Stimulated activated naive B cell treated with anti-CD40 and anti-IgM and Interleukin-4, amounts not matched to agents 10 μg/mL and 1 μg/mL and 100 μg/mL, for 72 hours (primary cell): Measurements from ENCODE around the gene GIMAP5.

Experiments
- ATAC-seq, 2 donors: fragments of 150-1000 bp; cut with Tn5 transposase; replicated peaks; 2 replicates each; pipeline ENCODE4 v1.10.0; 2021; ENCODE audit warnings: moderate library complexity in 1 of 2
- DNase-seq: peaks from one replicate; pipeline ENCODE4 v3.0.0; 2021
- H3K27ac Mint-ChIP-seq: one replicate; pipeline ENCODE4 v1.8.0; 2022; ENCODE audit warnings: mild to moderate bottlenecking, mixed read lengths
- H3K27me3 Mint-ChIP-seq, 2 donors: one replicate each; pipeline ENCODE4 v1.8.0; 2022; ENCODE audit warnings: mixed read lengths in 2 of 2
- H3K36me3 Mint-ChIP-seq, 2 donors: one replicate each; pipeline ENCODE4 v1.8.0; 2022; ENCODE audit warnings: mixed read lengths in 2 of 2, mild to moderate bottlenecking in 1 of 2
- H3K4me1 Mint-ChIP-seq, 2 donors: one replicate each; pipeline ENCODE4 v1.8.0; 2022; ENCODE audit warnings: mixed read lengths in 2 of 2, mild to moderate bottlenecking in 1 of 2
- H3K4me3 Mint-ChIP-seq, 2 donors: one replicate each; pipeline ENCODE4 v1.8.0; 2022; ENCODE audit warnings: mild to moderate bottlenecking in 2 of 2, mixed read lengths in 2 of 2, moderate library complexity in 1 of 2
- H3K9me3 Mint-ChIP-seq, 2 donors: one replicate each; pipeline ENCODE4 v1.8.0; 2022; ENCODE audit warnings: mixed read lengths in 2 of 2, mild to moderate bottlenecking in 1 of 2

GIMAP5 gene

GRCh38 chr7:150742286-150742968 lies 5.2 kb downstream of the GIMAP5 start:
- DNase-seq = no peak
- no peaks in the 10 kb centered on the region for H3K36me3 Mint-ChIP-seq
- no peak overlapping the region for H3K27ac Mint-ChIP-seq
- H3K27me3 Mint-ChIP-seq = peaks cover 14 to 23% of the 10 kb centered on the region in 2 donors
- H3K4me3 Mint-ChIP-seq = no peak overlapping the region
- peaks cover 3 to 10% of the 10 kb centered on the region in 2 donors for H3K4me1 Mint-ChIP-seq
- peaks cover 2 to 4% of the 10 kb centered on the region in 2 donors for H3K9me3 Mint-ChIP-seq
- ATAC-seq = no peak

DNA sequence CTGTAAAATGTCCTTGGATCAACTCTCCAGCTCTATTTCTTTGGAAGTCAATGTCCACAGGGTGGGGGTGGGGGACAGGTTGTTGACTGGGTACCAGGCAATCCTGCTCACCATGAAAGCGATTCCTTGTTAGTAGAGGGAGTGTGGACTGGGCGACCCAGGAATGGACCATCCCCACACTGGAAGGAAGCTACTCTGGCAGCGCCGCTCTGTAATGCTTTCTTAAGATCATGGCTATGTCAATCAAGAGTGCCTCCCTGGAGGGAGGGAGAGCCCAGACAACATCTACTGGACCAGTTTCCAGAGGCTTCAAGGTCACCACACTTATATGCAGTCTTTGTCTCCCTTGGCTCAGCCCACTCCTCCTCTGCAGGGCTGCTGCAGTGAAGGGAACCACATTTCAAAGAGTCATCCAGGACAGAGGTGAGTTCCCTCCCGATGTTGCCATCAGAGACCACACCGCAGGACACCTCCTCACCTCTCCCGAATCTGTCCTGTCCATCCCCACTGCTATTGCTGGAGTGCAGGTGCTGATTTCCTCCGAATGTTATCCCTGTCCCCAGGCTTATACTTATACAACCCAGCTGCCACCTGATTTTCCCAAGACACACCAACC lies 6.9 kb downstream of the GIMAP5 start:
- Mint-ChIP-seq H3K36me3 (no peaks in the 10 kb centered on the region), H3K9me3 (peaks cover 2 to 4% of the 10 kb centered on the region in 2 donors), H3K4me3 (no peak overlapping the region), H3K4me1 (no peaks in the 10 kb centered on the region), H3K27me3 (peaks cover 6 to 14% of the 10 kb centered on the region in 2 donors), H3K27ac (no peak overlapping the region)
- no peak for DNase-seq
- no peak for ATAC-seq

GRCh38 chr7:150745086-150745485 lies 7.9 kb downstream of the GIMAP5 start:
- H3K4me1 Mint-ChIP-seq = no peaks in the 10 kb centered on the region
- ATAC-seq (no peak), DNase-seq (no peak)
- H3K9me3 Mint-ChIP-seq = peaks cover 2 to 4% of the 10 kb centered on the region in 2 donors
- no peak overlapping the region for H3K27ac Mint-ChIP-seq
- H3K36me3 Mint-ChIP-seq = no peaks in the 10 kb centered on the region
- peaks cover 0 to 9% of the 10 kb centered on the region in 2 donors for H3K27me3 Mint-ChIP-seq
- H3K4me3 Mint-ChIP-seq = no peak overlapping the region

- Mint-ChIP-seq H3K27me3 (peaks cover 0 to 14% of the 10 kb centered on the region in 2 donors), H3K4me3 (no peak overlapping the region), H3K9me3 (no peaks in the 10 kb centered on the region), H3K4me1 (no peaks in the 10 kb centered on the region), H3K36me3 (no peaks in the 10 kb centered on the region), H3K27ac (no peak overlapping the region)
- ATAC-seq (no peak), DNase-seq (no peak)
Observed at GRCh38 chr7:150745876-150746275, 8.7 kb downstream of the GIMAP5 start.

GRCh38 chr7:150746921-150747320 lies 9.7 kb downstream of the GIMAP5 start:
- Mint-ChIP-seq H3K4me3 (no peak overlapping the region), H3K36me3 (no peaks in the 10 kb centered on the region), H3K27me3 (peaks cover 0 to 14% of the 10 kb centered on the region in 2 donors), H3K9me3 (no peaks in the 10 kb centered on the region), H3K4me1 (no peaks in the 10 kb centered on the region), H3K27ac (no peak overlapping the region)
- ATAC-seq (no peak), DNase-seq (no peak)

DNA sequence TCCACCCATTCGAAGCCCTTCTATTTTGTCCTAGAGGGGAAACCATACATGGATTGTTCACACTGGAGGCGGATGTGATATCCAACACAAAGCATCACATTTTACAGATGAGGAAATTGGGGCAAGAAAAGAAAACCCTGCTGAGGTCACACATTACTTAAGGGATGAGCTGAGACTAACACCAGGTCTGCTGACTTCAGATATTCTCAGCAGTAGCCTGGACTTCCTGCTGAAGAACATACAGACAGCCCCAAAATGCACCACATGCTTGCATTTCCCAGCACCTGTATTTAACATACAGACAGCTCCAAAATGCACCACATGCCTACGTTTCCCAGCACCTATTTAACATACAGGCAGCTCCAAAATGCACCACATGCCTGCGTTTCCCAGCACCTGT lies 11.2 kb downstream of the GIMAP5 start:
- peaks cover 0 to 2% of the 10 kb centered on the region in 2 donors for H3K4me1 Mint-ChIP-seq
- ATAC-seq (no peak), DNase-seq (no peak)
- H3K4me3 Mint-ChIP-seq = no peak overlapping the region
- H3K9me3 Mint-ChIP-seq = no peaks in the 10 kb centered on the region
- no peak overlapping the region for H3K27ac Mint-ChIP-seq
- H3K36me3 Mint-ChIP-seq = no peaks in the 10 kb centered on the region
- peaks cover 6 to 14% of the 10 kb centered on the region in 2 donors for H3K27me3 Mint-ChIP-seq

GRCh38 chr7:150751702-150752101 lies 14.5 kb downstream of the GIMAP5 start:
- Mint-ChIP-seq H3K36me3 (no peaks in the 10 kb centered on the region), H3K9me3 (no peaks in the 10 kb centered on the region), H3K27ac (no peak overlapping the region), H3K4me3 (no peak overlapping the region), H3K27me3 (peaks cover 12% of the 10 kb centered on the region in 2 donors), H3K4me1 (peaks cover 6 to 18% of the 10 kb centered on the region in 2 donors)
- no peak for DNase-seq
- no peak for ATAC-seq

- no peak overlapping the region for H3K4me3 Mint-ChIP-seq
- peaks cover 12% of the 10 kb centered on the region in 2 donors for H3K27me3 Mint-ChIP-seq
- H3K9me3 Mint-ChIP-seq = no peaks in the 10 kb centered on the region
- DNase-seq (no peak), ATAC-seq (no peak)
- no peaks in the 10 kb centered on the region for H3K36me3 Mint-ChIP-seq
- H3K4me1 Mint-ChIP-seq = peaks cover 6 to 18% of the 10 kb centered on the region in 2 donors
- no peak overlapping the region for H3K27ac Mint-ChIP-seq
Observed at GRCh38 chr7:150753239-150753638, 16.0 kb downstream of the GIMAP5 start.

DNA sequence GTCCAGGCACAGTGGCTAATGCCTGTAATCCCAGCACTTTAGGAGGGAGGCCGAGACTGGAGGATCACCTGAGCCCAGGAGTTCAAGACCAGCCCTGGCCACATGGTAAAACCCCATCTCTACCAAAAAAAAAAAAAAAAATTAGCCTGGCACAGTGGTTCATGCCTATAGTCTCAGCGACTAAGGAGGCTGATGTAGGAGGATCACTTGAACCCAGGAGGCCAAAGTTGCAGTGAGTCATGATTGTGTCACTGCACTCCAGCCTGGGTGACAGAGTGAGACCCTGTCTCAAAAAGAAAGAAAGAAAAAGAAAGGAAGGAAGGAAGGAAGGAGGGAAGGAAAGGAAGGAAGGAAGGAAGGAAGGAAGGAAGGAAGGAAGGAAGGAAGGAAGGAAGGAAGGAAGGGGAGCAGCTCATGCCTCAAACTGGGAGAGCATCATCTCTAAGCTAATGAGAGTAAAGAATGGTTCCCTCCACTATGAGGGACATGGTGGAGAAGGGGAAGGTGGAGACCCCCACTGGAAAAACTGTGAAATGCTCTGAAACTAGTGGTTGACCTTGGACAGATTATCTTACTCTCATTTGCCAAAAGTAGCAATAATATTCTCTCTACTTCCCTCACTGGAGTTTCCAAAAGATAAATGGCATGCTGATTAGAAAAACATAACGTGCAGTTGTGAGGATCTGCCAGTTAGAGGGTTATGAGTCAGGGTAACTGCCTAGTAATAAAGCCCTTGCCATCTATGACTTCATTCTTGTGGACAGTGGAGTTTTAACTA lies 16.8 kb downstream of the GIMAP5 start:
- no peaks in the 10 kb centered on the region for H3K9me3 Mint-ChIP-seq
- ATAC-seq = peak; percentile 68 to 78
- no peak overlapping the region for H3K27ac Mint-ChIP-seq
- no peak for DNase-seq
- H3K27me3 Mint-ChIP-seq = peaks cover 12% of the 10 kb centered on the region in 2 donors
- H3K4me1 Mint-ChIP-seq = peaks cover 6 to 18% of the 10 kb centered on the region in 2 donors
- H3K4me3 Mint-ChIP-seq = no peak overlapping the region
- H3K36me3 Mint-ChIP-seq = no peaks in the 10 kb centered on the region

GRCh38 chr7:150754951-150755350 lies 17.7 kb downstream of the GIMAP5 start:
- DNase-seq (no peak), ATAC-seq (no peak)
- no peak overlapping the region for H3K4me3 Mint-ChIP-seq
- peaks cover 12% of the 10 kb centered on the region in 2 donors for H3K27me3 Mint-ChIP-seq
- no peak overlapping the region for H3K27ac Mint-ChIP-seq
- peaks cover 6 to 18% of the 10 kb centered on the region in 2 donors for H3K4me1 Mint-ChIP-seq
- H3K36me3 Mint-ChIP-seq = no peaks in the 10 kb centered on the region
- H3K9me3 Mint-ChIP-seq = no peaks in the 10 kb centered on the region

GRCh38 chr7:150755473-150756099 lies 18.4 kb downstream of the GIMAP5 start:
- H3K9me3 Mint-ChIP-seq = no peaks in the 10 kb centered on the region
- H3K27me3 Mint-ChIP-seq = peaks cover 8 to 12% of the 10 kb centered on the region in 2 donors
- DNase-seq (no peak), ATAC-seq (peak; percentile 75 to 78)
- H3K4me1 Mint-ChIP-seq = peaks cover 6 to 18% of the 10 kb centered on the region in 2 donors
- no peak overlapping the region for H3K4me3 Mint-ChIP-seq
- no peak overlapping the region for H3K27ac Mint-ChIP-seq
- no peaks in the 10 kb centered on the region for H3K36me3 Mint-ChIP-seq

GRCh38 chr7:150756166-150756565 lies 18.9 kb downstream of the GIMAP5 start:
- no peak for ATAC-seq
- H3K4me1 Mint-ChIP-seq = peaks cover 6 to 18% of the 10 kb centered on the region in 2 donors
- DNase-seq = no peak
- no peak overlapping the region for H3K27ac Mint-ChIP-seq
- peaks cover 8 to 12% of the 10 kb centered on the region in 2 donors for H3K27me3 Mint-ChIP-seq
- peaks cover 0 to 1% of the 10 kb centered on the region in 2 donors for H3K9me3 Mint-ChIP-seq
- no peak overlapping the region for H3K4me3 Mint-ChIP-seq
- no peaks in the 10 kb centered on the region for H3K36me3 Mint-ChIP-seq

- H3K9me3 Mint-ChIP-seq = peaks cover 5 to 7% of the 10 kb centered on the region in 2 donors
- H3K36me3 Mint-ChIP-seq = peaks cover 2 to 5% of the 10 kb centered on the region in 2 donors
- H3K4me3 Mint-ChIP-seq = no peak overlapping the region
- H3K4me1 Mint-ChIP-seq = peaks cover 6 to 18% of the 10 kb centered on the region in 2 donors
- ATAC-seq (no peak), DNase-seq (no peak)
- H3K27ac Mint-ChIP-seq = no peak overlapping the region
- H3K27me3 Mint-ChIP-seq = peaks cover 15 to 18% of the 10 kb centered on the region in 2 donors
Observed at GRCh38 chr7:150756858-150757257, 19.6 kb downstream of the GIMAP5 start.

DNA sequence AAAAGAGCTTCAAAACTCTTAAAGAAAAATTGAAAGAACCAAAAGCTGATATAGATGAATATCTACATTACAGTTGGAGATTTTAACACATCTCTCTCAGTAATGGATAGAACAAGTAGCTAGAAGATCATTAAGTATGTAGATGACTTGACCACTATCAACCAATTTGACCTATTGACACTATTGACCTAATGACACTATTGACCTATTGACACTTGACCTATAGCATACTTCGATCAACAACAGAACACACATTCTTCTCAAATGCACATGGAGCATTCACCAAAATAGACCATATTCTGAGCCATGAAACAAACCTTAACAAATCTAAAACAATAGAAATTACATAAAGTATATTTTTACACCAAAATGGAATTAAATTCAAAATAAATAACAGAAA lies 22.3 kb downstream of the GIMAP5 start:
- peaks cover 5 to 7% of the 10 kb centered on the region in 2 donors for H3K9me3 Mint-ChIP-seq
- DNase-seq = no peak
- H3K27ac Mint-ChIP-seq = no peak overlapping the region
- H3K4me1 Mint-ChIP-seq = peaks cover 0 to 13% of the 10 kb centered on the region in 2 donors
- H3K27me3 Mint-ChIP-seq = peaks cover 6 to 8% of the 10 kb centered on the region in 2 donors
- peaks cover 2 to 5% of the 10 kb centered on the region in 2 donors for H3K36me3 Mint-ChIP-seq
- no peak for ATAC-seq
- H3K4me3 Mint-ChIP-seq = no peak overlapping the region
